WTC11 (cell line): ENCODE data around the gene RPL10A. TPM values are rescaled to one million over a fixed set of nuclear protein-coding genes. Genes with fewer than 3 reads are reported as not detected.
A peak's percentile ranks its signal among the peaks of the same experiment; 100 is the strongest.

Experiments
- ATAC-seq: fragments of 200-7000 bp; cut with Tn5 transposase; 2 replicates; pipeline ENCODE4 v1.10.0; 2021; ENCODE audit warnings: mild to moderate bottlenecking, moderate library complexity
- CTCF ChIA-PET: fragments of 300-600 bp; sonication (Branson Sonifier 250); formaldehyde crosslinking; loops from one replicate; lab custom pipeline; 2021; ENCODE audit warnings: antibody characterized with exemption; lab: Charles Lee
- POLR2A ChIA-PET: fragments of 350-600 bp; sonication (Branson Sonifier 250); formaldehyde crosslinking; loops from one replicate; lab custom pipeline; 2021; ENCODE audit warnings: antibody characterized with exemption; lab: Charles Lee
- DNase-seq: peaks from one replicate; pipeline ENCODE4 v3.0.0; 2021; ENCODE audit warnings: low spot score
- H3K27ac Mint-ChIP-seq: 2 replicates; pipeline ENCODE4 v1.8.0; 2021; ENCODE audit warnings: mixed read lengths
- H3K27me3 Mint-ChIP-seq: 2 replicates; pipeline ENCODE4 v1.8.0; 2021; ENCODE audit warnings: low read depth, mild to moderate bottlenecking, moderate library complexity, mixed read lengths
- H3K36me3 Mint-ChIP-seq: 2 replicates; pipeline ENCODE4 v1.8.0; 2021; ENCODE audit warnings: mixed read lengths
- H3K4me1 Mint-ChIP-seq: 2 replicates; pipeline ENCODE4 v1.8.0; 2022; ENCODE audit warnings: mixed read lengths
- H3K4me3 Mint-ChIP-seq: 2 replicates; pipeline ENCODE4 v1.8.0; 2021; ENCODE audit warnings: mild to moderate bottlenecking, moderate library complexity, mixed read lengths
- H3K9me3 Mint-ChIP-seq: 2 replicates; pipeline ENCODE4 v1.8.0; 2021; ENCODE audit warnings: mixed read lengths
- ATF1 ChIP-seq: sonication (generic); formaldehyde crosslinking; IDR thresholded peaks from 2 replicates; pipeline ENCODE4 v1.8.1; 2023; ENCODE audit warnings: mild to moderate bottlenecking, moderate library complexity, missing genetic modification reagents
- CREM ChIP-seq: sonication (generic); formaldehyde crosslinking; IDR thresholded peaks from 2 replicates; pipeline ENCODE4 v1.8.1; 2022; ENCODE audit warnings: mild to moderate bottlenecking, missing genetic modification reagents, moderate library complexity
- EMX1 ChIP-seq: fragments of 250-450 bp; sonication (Bioruptor Pico); IDR thresholded peaks from 2 replicates; pipeline ENCODE4 v1.8.0; 2021; ENCODE audit warnings: mild to moderate bottlenecking
- MLX ChIP-seq: sonication (generic); formaldehyde crosslinking; IDR thresholded peaks from 2 replicates; pipeline ENCODE4 v1.8.1; 2023; ENCODE audit warnings: mild to moderate bottlenecking, missing genetic modification reagents, moderate library complexity
- NFATC4 ChIP-seq: fragments of 250-450 bp; sonication (Bioruptor Pico); IDR thresholded peaks from 2 replicates; pipeline ENCODE4 v1.9.0; 2021; ENCODE audit warnings: mild to moderate bottlenecking
- PRRX2 ChIP-seq: fragments of 250-450 bp; sonication (Bioruptor Pico); IDR thresholded peaks from 2 replicates; pipeline ENCODE4 v1.8.0; 2021; ENCODE audit warnings: mild to moderate bottlenecking
- SP1 ChIP-seq: sonication (generic); formaldehyde crosslinking; conservative IDR thresholded peaks from 2 replicates; pipeline ENCODE4 v1.8.1; 2022; ENCODE audit warnings: missing genetic modification reagents
- TCF7 ChIP-seq: sonication (generic); formaldehyde crosslinking; IDR thresholded peaks from 2 replicates; pipeline ENCODE4 v1.8.0; 2022; ENCODE audit warnings: mild to moderate bottlenecking, low read depth, missing genetic modification reagents, moderate library complexity
- ZNF416 ChIP-seq: fragments of 250-450 bp; sonication (Bioruptor Pico); IDR thresholded peaks from 2 replicates; pipeline ENCODE4 v1.9.0; 2021; ENCODE audit warnings: mild to moderate bottlenecking, inconsistent platforms
- ZNF532 ChIP-seq: fragments of 250-450 bp; sonication (Bioruptor Pico); IDR thresholded peaks from 2 replicates; pipeline ENCODE4 v1.9.0; 2021; ENCODE audit warnings: mild to moderate bottlenecking, borderline replicate concordance
- ZNF671 ChIP-seq: fragments of 250-450 bp; sonication (Bioruptor Pico); IDR thresholded peaks from 2 replicates; pipeline ENCODE4 v1.8.0; 2021; ENCODE audit warnings: mild to moderate bottlenecking
- total RNA-seq: library from RNA; stranded (reverse); gene quantifications from 3 replicates; pipeline ENCODE4 v1.2.3, GENCODE V29; 2021
- TF ChIP-seq, protein P1 (sequence below): fragments of 250-450 bp; sonication (Bioruptor Pico); IDR thresholded peaks from 2 replicates; pipeline ENCODE4 v1.8.0; 2021; ENCODE audit warnings: mild to moderate bottlenecking
- TF ChIP-seq, protein P2 (sequence below): sonication (generic); formaldehyde crosslinking; IDR thresholded peaks from 2 replicates; pipeline ENCODE4 v1.8.1; 2022; ENCODE audit warnings: mild to moderate bottlenecking, missing genetic modification reagents, moderate library complexity, borderline replicate concordance
- TF ChIP-seq, protein P3 (sequence below): fragments of 250-450 bp; sonication (Bioruptor Pico); IDR thresholded peaks from 2 replicates; pipeline ENCODE4 v2.1.2; 2022; ENCODE audit warnings: mild to moderate bottlenecking, moderate library complexity
- TF ChIP-seq, protein P4 (sequence below): sonication (generic); formaldehyde crosslinking; conservative IDR thresholded peaks from 2 replicates; pipeline ENCODE4 v1.8.1; 2023; ENCODE audit warnings: mild to moderate bottlenecking, low read depth, missing genetic modification reagents, moderate library complexity
- TF ChIP-seq, protein P5 (sequence below): sonication (generic); formaldehyde crosslinking; IDR thresholded peaks from 2 replicates; pipeline ENCODE4 v1.8.1; 2022; ENCODE audit warnings: low read depth, missing genetic modification reagents, borderline replicate concordance

RPL10A gene
- total RNA-seq, 1 experiment from 2014 or later: 1,829 TPM

- TF ChIP-seq TCF7 (CRISPR knock-in tag): no peak
- no peak for TF ChIP-seq SP1 (CRISPR knock-in tag)
- TF ChIP-seq ATF1 (CRISPR knock-in tag): no peak
- peak; percentile 88; the same call in 1 of the 2 replicates for TF ChIP-seq PRRX2 (CRISPR knock-in tag)
- peak; percentile 74; the same call in 1 of the 2 replicates for TF ChIP-seq EMX1 (CRISPR knock-in tag)
- peak; percentile 25; the same call in 1 of the 2 replicates for TF ChIP-seq ZNF532 (CRISPR knock-in tag)
- TF ChIP-seq, protein P1, sequence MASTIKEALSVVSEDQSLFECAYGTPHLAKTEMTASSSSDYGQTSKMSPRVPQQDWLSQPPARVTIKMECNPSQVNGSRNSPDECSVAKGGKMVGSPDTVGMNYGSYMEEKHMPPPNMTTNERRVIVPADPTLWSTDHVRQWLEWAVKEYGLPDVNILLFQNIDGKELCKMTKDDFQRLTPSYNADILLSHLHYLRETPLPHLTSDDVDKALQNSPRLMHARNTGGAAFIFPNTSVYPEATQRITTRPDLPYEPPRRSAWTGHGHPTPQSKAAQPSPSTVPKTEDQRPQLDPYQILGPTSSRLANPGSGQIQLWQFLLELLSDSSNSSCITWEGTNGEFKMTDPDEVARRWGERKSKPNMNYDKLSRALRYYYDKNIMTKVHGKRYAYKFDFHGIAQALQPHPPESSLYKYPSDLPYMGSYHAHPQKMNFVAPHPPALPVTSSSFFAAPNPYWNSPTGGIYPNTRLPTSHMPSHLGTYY (CRISPR knock-in tag): 0 out of 2 replicates have a peak, but pooled peaks have one; percentile 44
- TF ChIP-seq, protein P2, sequence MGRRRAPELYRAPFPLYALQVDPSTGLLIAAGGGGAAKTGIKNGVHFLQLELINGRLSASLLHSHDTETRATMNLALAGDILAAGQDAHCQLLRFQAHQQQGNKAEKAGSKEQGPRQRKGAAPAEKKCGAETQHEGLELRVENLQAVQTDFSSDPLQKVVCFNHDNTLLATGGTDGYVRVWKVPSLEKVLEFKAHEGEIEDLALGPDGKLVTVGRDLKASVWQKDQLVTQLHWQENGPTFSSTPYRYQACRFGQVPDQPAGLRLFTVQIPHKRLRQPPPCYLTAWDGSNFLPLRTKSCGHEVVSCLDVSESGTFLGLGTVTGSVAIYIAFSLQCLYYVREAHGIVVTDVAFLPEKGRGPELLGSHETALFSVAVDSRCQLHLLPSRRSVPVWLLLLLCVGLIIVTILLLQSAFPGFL (CRISPR knock-in tag): no peak
- no peak for TF ChIP-seq ZNF671 (CRISPR knock-in tag)
- TF ChIP-seq NFATC4: peak; percentile 32; the same call in 1 of the 2 replicates
- peak; percentile 21; the same call in 1 of the 2 replicates for TF ChIP-seq ZNF416 (CRISPR knock-in tag)
- POLR2A ChIA-PET: interaction anchor here (0.5 to 7.9 kb wide), 12 partner anchors 7 to 256 kb away, joined by 3 to 54 read pairs (median 4); partner anchors contain the start of gene TEAD3
- Mint-ChIP-seq H3K4me1 (peaks cover 45% of the 10 kb centered on the region), H3K9me3 (no peaks in the 10 kb centered on the region), H3K27ac (no peak overlapping the region), H3K4me3 (no peak overlapping the region), H3K27me3 (peaks cover 4% of the 10 kb centered on the region), H3K36me3 (peaks cover 53% of the 10 kb centered on the region)
- CTCF ChIA-PET: interaction anchor here (0.6 to 1.5 kb wide), 5 partner anchors 15 to 262 kb away, joined by 3 to 9 read pairs (median 4); no protein-coding TSS in a partner anchor
- DNase-seq (no peak), ATAC-seq (peak; percentile 18)
Observed at GRCh38 chr6:35474131-35474941, 6.1 kb downstream of the RPL10A start.

- Mint-ChIP-seq H3K4me3 (no peak overlapping the region), H3K27ac (no peak overlapping the region), H3K9me3 (no peaks in the 10 kb centered on the region), H3K27me3 (no peaks in the 10 kb centered on the region), H3K4me1 (peaks cover 37% of the 10 kb centered on the region), H3K36me3 (peaks cover 46% of the 10 kb centered on the region)
- ChIA-PET CTCF (interaction anchor here (1.0 to 1.5 kb wide), 2 partner anchors 15 to 23 kb away, joined by 3 to 4 read pairs; no protein-coding TSS in a partner anchor), POLR2A (interaction anchor here (1.2 to 7.9 kb wide), 2 partner anchors 11 to 21 kb away, joined by 3 to 54 read pairs; partner anchors contain the start of gene TEAD3)
- peak; percentile 0; the same call in 1 of the 2 replicates for ATAC-seq
- no peak for DNase-seq
- TF ChIP-seq ZNF671 (CRISPR knock-in tag) (no peak), NFATC4 (no peak; the same call in 1 of the 2 replicates), CREM (CRISPR knock-in tag) (no peak), MLX (CRISPR knock-in tag) (no peak)
- TF ChIP-seq, protein P3, sequence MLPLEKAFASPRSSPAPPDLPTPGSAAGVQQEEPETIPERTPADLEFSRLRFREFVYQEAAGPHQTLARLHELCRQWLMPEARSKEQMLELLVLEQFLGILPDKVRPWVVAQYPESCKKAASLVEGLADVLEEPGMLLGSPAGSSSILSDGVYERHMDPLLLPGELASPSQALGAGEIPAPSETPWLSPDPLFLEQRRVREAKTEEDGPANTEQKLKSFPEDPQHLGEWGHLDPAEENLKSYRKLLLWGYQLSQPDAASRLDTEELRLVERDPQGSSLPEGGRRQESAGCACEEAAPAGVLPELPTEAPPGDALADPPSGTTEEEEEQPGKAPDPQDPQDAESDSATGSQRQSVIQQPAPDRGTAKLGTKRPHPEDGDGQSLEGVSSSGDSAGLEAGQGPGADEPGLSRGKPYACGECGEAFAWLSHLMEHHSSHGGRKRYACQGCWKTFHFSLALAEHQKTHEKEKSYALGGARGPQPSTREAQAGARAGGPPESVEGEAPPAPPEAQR (CRISPR knock-in tag): no peak
- TF ChIP-seq, protein P4, sequence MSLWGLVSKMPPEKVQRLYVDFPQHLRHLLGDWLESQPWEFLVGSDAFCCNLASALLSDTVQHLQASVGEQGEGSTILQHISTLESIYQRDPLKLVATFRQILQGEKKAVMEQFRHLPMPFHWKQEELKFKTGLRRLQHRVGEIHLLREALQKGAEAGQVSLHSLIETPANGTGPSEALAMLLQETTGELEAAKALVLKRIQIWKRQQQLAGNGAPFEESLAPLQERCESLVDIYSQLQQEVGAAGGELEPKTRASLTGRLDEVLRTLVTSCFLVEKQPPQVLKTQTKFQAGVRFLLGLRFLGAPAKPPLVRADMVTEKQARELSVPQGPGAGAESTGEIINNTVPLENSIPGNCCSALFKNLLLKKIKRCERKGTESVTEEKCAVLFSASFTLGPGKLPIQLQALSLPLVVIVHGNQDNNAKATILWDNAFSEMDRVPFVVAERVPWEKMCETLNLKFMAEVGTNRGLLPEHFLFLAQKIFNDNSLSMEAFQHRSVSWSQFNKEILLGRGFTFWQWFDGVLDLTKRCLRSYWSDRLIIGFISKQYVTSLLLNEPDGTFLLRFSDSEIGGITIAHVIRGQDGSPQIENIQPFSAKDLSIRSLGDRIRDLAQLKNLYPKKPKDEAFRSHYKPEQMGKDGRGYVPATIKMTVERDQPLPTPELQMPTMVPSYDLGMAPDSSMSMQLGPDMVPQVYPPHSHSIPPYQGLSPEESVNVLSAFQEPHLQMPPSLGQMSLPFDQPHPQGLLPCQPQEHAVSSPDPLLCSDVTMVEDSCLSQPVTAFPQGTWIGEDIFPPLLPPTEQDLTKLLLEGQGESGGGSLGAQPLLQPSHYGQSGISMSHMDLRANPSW: no peak
- TF ChIP-seq, protein P5, sequence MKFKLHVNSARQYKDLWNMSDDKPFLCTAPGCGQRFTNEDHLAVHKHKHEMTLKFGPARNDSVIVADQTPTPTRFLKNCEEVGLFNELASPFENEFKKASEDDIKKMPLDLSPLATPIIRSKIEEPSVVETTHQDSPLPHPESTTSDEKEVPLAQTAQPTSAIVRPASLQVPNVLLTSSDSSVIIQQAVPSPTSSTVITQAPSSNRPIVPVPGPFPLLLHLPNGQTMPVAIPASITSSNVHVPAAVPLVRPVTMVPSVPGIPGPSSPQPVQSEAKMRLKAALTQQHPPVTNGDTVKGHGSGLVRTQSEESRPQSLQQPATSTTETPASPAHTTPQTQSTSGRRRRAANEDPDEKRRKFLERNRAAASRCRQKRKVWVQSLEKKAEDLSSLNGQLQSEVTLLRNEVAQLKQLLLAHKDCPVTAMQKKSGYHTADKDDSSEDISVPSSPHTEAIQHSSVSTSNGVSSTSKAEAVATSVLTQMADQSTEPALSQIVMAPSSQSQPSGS (CRISPR knock-in tag): no peak
Observed at GRCh38 chr6:35474942-35475570, 6.9 kb downstream of the RPL10A start.
